NT2/D1 (cell line): ENCODE results near the gene ANLN.

Source experiments
- DNase-seq: peaks from one replicate; pipeline ENCODE4 v3.0.0-alpha.2; 2011; ENCODE audit warnings: low read depth, low spot score
- H3K27me3 ChIP-seq: 2 replicates; pipeline ENCODE4 v1.6.0; 2011; ENCODE audit warnings: mild to moderate bottlenecking; ENCODE audit not compliant: insufficient read length, insufficient read depth
- H3K36me3 ChIP-seq: 2 replicates; pipeline ENCODE4 v1.6.1; 2011; ENCODE audit warnings: mild to moderate bottlenecking, low read length, mixed read lengths; ENCODE audit not compliant: insufficient read depth, insufficient read length
- H3K4me1 ChIP-seq: 2 replicates; pipeline ENCODE4 v1.5.1; 2011; ENCODE audit not compliant: insufficient read depth, insufficient read length
- H3K4me3 ChIP-seq: 2 replicates; pipeline ENCODE4 v1.5.1; 2011; ENCODE audit warnings: low read depth; ENCODE audit not compliant: insufficient read length
- H3K9ac ChIP-seq: 2 replicates; pipeline ENCODE4 v1.6.0; 2011; ENCODE audit warnings: low read depth; ENCODE audit not compliant: insufficient read length
- H3K9me3 ChIP-seq: 2 replicates; pipeline ENCODE4 v1.5.1; 2011; ENCODE audit warnings: mild to moderate bottlenecking, low read length; ENCODE audit not compliant: insufficient read depth
- SUZ12 ChIP-seq: IDR thresholded peaks from 2 replicates; pipeline ENCODE4 v1.6.1; 2011; ENCODE audit not compliant: insufficient read length, insufficient read depth; ENCODE audit errors: extremely low read depth
- YY1 ChIP-seq: IDR thresholded peaks from 2 replicates; pipeline ENCODE4 v1.6.1; 2011; ENCODE audit not compliant: insufficient read length, insufficient read depth
- ZNF274 ChIP-seq: IDR thresholded peaks from 2 replicates; pipeline ENCODE4 v1.6.1; 2011; ENCODE audit warnings: mild to moderate bottlenecking, low read depth, low read length

The ANLN gene

DNA sequence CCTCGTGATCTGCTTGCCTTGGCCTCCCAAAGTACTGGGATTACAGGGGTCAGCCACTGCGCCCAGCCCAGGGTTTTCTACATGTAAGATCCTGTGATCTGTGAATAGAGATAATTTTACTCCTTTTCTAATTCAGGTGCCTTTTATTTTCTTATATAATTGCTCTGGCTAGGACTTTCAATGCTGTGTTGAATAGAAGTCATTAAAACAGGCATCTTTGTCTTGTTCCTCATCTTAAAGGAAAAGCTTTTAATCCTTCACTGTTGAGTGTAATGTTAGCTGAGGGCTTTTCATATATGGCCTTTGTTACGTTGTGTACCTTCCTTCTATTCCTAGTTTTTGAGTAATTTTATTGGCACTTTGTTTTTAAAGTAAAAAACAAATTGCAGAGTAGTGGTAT lies 26.6 kb downstream of the ANLN start:
- peaks cover 82% of the 10 kb centered on the region for H3K36me3 ChIP-seq
- no peak overlapping the region for H3K9ac ChIP-seq
- no peaks in the 10 kb centered on the region for H3K9me3 ChIP-seq
- no peaks in the 10 kb centered on the region for H3K27me3 ChIP-seq
- TF ChIP-seq SUZ12 (no peak), ZNF274 (no peak), YY1 (no peak)
- no peak overlapping the region for H3K4me3 ChIP-seq
- no peaks in the 10 kb centered on the region for H3K4me1 ChIP-seq
- DNase-seq = no peak

- no peak overlapping the region for H3K9ac ChIP-seq
- TF ChIP-seq SUZ12 (no peak), ZNF274 (no peak), YY1 (no peak)
- no peaks in the 10 kb centered on the region for H3K9me3 ChIP-seq
- no peaks in the 10 kb centered on the region for H3K4me1 ChIP-seq
- H3K36me3 ChIP-seq = peaks cover 91% of the 10 kb centered on the region
- no peaks in the 10 kb centered on the region for H3K27me3 ChIP-seq
- no peak for DNase-seq
- H3K4me3 ChIP-seq = no peak overlapping the region
Measured at GRCh38 chr7:36420307-36420706, 30.6 kb downstream of the ANLN start.

DNA sequence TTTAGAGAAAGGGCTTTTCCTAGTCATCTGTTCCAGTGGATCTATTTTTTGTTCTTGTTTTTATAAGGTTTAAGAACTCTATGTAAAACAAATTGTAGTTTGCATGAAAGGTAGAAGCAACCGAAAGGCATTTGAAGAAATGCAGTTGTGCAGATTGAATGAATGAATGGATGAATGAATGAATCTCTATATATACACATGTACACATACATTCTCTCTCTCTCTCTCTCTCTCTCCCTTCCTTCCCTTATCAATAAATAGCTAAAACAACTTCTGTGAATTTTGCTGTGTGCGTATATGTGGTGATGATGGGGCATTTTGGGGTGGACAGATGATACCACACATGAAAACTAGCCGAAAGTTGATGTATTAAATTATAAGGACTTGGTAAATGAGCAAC lies 32.4 kb downstream of the ANLN start:
- no peak for TF ChIP-seq SUZ12
- TF ChIP-seq ZNF274 = no peak
- no peak for TF ChIP-seq YY1
- peaks cover 87% of the 10 kb centered on the region for H3K36me3 ChIP-seq

DNA sequence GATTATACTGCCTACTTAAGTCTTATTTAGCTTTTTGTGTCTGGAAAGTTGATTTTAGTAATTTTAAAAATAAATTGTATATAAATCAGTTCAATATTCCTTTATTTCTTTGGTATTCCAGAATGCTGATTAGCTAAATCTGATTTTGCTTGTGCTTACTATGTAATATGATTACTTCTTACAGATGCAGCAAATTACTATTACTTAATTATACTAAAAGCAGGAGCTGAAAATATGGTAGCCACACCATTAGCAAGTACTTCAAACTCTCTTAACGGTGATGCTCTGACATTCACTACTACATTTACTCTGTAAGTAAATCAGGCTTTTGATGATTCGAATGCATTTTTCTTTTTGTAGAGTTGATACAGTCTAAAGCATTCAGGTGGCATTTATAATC lies 34.0 kb downstream of the ANLN start:
- Histone ChIP-seq H3K4me1 (no peaks in the 10 kb centered on the region), H3K9ac (no peak overlapping the region), H3K36me3 (peaks cover 90% of the 10 kb centered on the region), H3K27me3 (no peaks in the 10 kb centered on the region), H3K4me3 (no peak overlapping the region), H3K9me3 (no peaks in the 10 kb centered on the region)
- no peak for TF ChIP-seq YY1
- no peak for TF ChIP-seq ZNF274
- no peak for TF ChIP-seq SUZ12
- DNase-seq = no peak

More for the DNA sequence above, 32.4 kb downstream of the ANLN start:
- H3K9ac ChIP-seq = no peak overlapping the region
- H3K9me3 ChIP-seq = no peaks in the 10 kb centered on the region
- H3K4me1 ChIP-seq = no peaks in the 10 kb centered on the region
- H3K27me3 ChIP-seq = no peaks in the 10 kb centered on the region
- H3K4me3 ChIP-seq = no peak overlapping the region
- no peak for DNase-seq

GRCh38 chr7:36430186-36430585 lies 40.5 kb downstream of the ANLN start:
- H3K4me3 ChIP-seq = no peak overlapping the region
- TF ChIP-seq YY1 = no peak
- no peaks in the 10 kb centered on the region for H3K9me3 ChIP-seq
- no peak overlapping the region for H3K9ac ChIP-seq
- H3K4me1 ChIP-seq = no peaks in the 10 kb centered on the region
- no peaks in the 10 kb centered on the region for H3K27me3 ChIP-seq
- peaks cover 73% of the 10 kb centered on the region for H3K36me3 ChIP-seq
- no peak for DNase-seq

- no peak overlapping the region for H3K9ac ChIP-seq
- H3K27me3 ChIP-seq = no peaks in the 10 kb centered on the region
- H3K4me1 ChIP-seq = no peaks in the 10 kb centered on the region
- H3K4me3 ChIP-seq = no peak overlapping the region
- H3K9me3 ChIP-seq = no peaks in the 10 kb centered on the region
- no peak for TF ChIP-seq SUZ12
- no peak for TF ChIP-seq ZNF274
- TF ChIP-seq YY1 = no peak
- H3K36me3 ChIP-seq = peaks cover 75% of the 10 kb centered on the region
- DNase-seq = no peak
Measured at GRCh38 chr7:36430881-36431280, 41.2 kb downstream of the ANLN start.

- DNase-seq = no peak
- Histone ChIP-seq H3K9me3 (no peaks in the 10 kb centered on the region), H3K36me3 (peaks cover 69% of the 10 kb centered on the region), H3K4me1 (no peaks in the 10 kb centered on the region), H3K27me3 (no peaks in the 10 kb centered on the region), H3K9ac (no peak overlapping the region), H3K4me3 (no peak overlapping the region)
- no peak for TF ChIP-seq SUZ12
- TF ChIP-seq YY1 = no peak
- no peak for TF ChIP-seq ZNF274
Measured at GRCh38 chr7:36438211-36438610, 48.5 kb downstream of the ANLN start.

DNA sequence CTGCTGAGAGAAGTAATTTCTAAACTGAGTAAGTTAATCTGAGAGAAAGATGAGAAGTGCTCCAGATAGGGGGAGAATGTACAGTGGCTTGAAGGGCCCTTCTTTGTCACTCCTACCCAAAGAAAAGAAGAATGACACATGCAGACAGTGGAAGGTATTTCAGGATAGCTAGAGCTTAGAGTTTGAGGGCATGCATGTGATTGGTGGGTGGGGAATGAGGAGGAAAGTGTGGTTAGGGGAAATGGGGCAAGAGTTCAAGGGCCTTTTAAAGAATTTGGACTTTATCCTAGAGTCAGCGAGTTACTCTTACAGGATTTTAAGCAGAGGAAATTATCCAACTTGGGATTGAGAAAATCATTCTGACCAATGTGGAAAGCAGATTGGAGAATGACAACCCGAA lies 50.0 kb downstream of the ANLN start:
- no peak for DNase-seq
- no peaks in the 10 kb centered on the region for H3K9me3 ChIP-seq
- H3K36me3 ChIP-seq = peaks cover 72% of the 10 kb centered on the region
- H3K4me1 ChIP-seq = no peaks in the 10 kb centered on the region
- TF ChIP-seq SUZ12 = no peak
- no peak for TF ChIP-seq ZNF274
- TF ChIP-seq YY1 = no peak
- no peak overlapping the region for H3K4me3 ChIP-seq
- H3K9ac ChIP-seq = no peak overlapping the region
- H3K27me3 ChIP-seq = no peaks in the 10 kb centered on the region
